ENCODE results near the gene KIF26A. TPM values are rescaled to one million over a fixed set of nuclear protein-coding genes. Genes with fewer than 3 reads are reported as not detected.
A peak's percentile ranks its signal among the peaks of the same experiment; 100 is the strongest.

KIF26A gene
- total RNA-seq, 4 donors from 2014 or later, result 3.7 to 5.3 (median 4.5) TPM

DNA sequence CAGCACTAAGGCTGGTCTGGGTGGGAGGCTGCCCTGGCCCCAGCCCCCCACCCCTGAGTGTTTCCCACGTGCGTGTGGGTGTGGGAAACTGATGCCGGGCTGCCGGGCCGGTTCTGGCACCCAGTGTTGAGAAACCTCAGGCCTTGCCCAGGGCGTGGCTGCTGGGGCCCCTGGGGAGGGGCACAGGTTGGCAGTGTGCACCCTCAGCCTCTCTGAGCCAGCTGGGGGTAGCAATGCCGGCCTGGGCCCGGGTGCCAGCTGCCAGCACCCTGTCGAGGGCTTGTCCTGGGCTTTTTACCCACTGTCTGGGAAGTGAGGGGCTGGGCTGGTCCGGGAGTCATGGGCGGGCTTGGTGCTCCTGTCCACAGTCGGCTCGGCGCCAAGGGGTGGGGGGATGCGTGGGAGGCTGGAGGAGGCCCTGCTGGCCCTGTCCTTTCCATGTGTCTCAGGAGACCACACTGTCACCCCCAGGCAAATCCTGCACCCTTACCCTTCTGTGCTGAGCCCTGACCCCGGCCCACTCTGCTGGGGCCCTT is 37.2 kb upstream of the KIF26A start:
- no peak overlapping the region for H3K4me3 ChIP-seq (ENCODE audit: low read depth, poor library complexity, severe bottlenecking)
- peak in 1 of 2 donors; percentile 86 for DNase-seq (ENCODE audit: low spot score in 2 of 2)
- TF ChIP-seq, protein P1, sequence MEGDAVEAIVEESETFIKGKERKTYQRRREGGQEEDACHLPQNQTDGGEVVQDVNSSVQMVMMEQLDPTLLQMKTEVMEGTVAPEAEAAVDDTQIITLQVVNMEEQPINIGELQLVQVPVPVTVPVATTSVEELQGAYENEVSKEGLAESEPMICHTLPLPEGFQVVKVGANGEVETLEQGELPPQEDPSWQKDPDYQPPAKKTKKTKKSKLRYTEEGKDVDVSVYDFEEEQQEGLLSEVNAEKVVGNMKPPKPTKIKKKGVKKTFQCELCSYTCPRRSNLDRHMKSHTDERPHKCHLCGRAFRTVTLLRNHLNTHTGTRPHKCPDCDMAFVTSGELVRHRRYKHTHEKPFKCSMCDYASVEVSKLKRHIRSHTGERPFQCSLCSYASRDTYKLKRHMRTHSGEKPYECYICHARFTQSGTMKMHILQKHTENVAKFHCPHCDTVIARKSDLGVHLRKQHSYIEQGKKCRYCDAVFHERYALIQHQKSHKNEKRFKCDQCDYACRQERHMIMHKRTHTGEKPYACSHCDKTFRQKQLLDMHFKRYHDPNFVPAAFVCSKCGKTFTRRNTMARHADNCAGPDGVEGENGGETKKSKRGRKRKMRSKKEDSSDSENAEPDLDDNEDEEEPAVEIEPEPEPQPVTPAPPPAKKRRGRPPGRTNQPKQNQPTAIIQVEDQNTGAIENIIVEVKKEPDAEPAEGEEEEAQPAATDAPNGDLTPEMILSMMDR (IDR thresholded peaks at IDR 0.05), result no peak
- TF ChIP-seq POLR2A (IDR thresholded peaks at IDR 0.05), result no peak
- intact Hi-C loops (cut with DNase I; ENCODE audit: low total_unique reads), result no loop called here
- WGBS, 2 donors, result 45 to 61% methylated on average over 8 to 9 of the region's 16 CpGs

DNA sequence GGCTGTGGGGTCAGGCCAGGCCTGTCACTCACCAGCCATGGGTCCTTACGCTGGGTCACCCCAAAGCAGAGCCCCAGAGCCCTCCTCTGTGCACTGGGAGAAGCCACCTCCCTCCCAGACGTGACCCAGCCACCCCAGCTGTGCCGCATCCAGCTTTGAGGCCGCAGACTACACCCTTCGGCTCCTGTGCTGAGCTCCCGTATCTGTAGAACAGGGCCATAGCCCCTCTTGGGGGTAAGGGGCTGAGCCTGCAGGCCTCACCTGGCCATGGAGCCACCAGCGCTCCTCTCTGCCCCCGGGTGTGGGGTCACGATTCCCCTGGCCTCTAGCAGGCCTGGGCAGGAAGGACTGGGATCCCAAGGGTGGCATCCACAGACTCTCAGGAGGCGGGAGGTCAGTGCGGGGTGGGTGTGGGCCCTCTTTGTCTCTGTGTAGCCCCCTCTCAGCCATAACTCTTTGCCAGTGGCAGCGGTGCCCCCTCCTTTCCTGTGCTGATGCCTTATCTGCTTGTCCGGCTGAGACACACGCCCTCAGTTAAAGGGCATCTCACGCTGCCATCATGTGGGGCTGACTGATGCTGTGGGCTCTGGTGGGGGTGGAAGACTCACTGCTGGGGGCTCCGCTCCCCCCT is 36.6 kb upstream of the KIF26A start:
- TF ChIP-seq POLR2A (IDR thresholded peaks at IDR 0.05), result no peak
- TF ChIP-seq, protein P1 (IDR thresholded peaks at IDR 0.05), result no peak
- intact Hi-C loops (cut with DNase I; ENCODE audit: low total_unique reads), result no loop called here
- WGBS, 2 donors, result 58 to 68% methylated on average over 15 to 16 of the region's 16 CpGs
- no peak overlapping the region for H3K4me3 ChIP-seq (ENCODE audit: low read depth, poor library complexity, severe bottlenecking)
- peak in 1 of 2 donors; percentile 84 for DNase-seq (ENCODE audit: low spot score in 2 of 2)

DNA sequence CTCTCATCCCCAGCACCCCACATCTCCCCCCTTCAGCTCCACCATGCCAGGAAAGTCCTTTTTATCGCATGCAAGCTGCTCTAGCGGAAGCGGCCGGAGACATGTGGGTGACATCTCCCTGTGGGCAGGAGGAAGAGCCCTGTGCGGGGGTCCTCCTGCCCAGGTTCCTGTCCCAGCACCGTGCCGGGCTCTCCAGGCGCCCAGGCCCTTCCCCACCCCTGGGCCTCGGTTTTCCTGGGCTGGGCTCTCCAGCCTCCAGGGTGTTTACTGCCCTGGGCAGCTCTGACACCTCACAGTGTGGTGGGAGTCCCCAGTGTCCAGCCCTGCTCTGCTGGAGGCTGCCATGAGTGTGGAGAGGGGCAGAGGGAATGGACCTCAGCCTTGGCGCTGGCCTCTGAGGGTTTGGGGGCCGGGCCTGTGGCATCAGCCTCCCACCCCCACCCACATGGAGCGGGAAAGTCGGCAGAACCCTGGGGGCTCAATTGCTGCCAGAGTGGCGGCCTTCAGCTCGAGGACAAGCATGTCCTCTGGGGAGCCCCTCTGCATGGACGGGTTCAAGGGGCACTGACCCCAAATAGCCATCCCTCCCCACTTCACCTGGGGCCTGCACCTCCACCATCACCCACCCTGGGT is 36.0 kb upstream of the KIF26A start:
- peak in 1 of 2 donors; percentile 78 for DNase-seq (ENCODE audit: low spot score in 2 of 2)
- TF ChIP-seq, protein P1 (IDR thresholded peaks at IDR 0.05), result no peak
- no peak for TF ChIP-seq POLR2A (IDR thresholded peaks at IDR 0.05)
- intact Hi-C loops (cut with DNase I; ENCODE audit: low total_unique reads), result no loop called here
- WGBS, 2 donors, result 76 to 79% methylated on average over 13 to 15 of the region's 16 CpGs
- H3K4me3 ChIP-seq (ENCODE audit: low read depth, poor library complexity, severe bottlenecking), result no peak overlapping the region

DNA sequence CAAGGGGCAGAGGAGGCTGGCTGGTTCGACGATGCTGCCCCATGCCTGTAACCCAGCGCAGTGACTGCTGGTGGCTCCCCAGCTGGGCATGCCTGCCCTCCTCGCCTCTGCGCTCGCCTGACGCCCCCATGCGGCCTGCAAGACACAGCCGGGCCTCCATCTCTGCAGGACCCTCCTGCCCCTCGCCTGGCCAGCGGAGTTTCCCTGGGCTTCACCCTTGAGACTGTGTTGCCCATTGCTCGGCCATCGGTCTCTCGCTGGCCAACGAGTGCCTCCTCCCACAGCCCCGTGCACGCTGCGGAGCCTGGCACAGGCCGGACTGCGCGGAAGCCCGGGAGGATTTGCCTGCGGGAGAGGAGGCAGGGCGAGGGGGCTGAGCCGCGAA is 35.3 kb upstream of the KIF26A start:
- H3K4me3 ChIP-seq (ENCODE audit: low read depth, poor library complexity, severe bottlenecking), result no peak overlapping the region
- 86 to 88% methylated on average over 25 to 26 of the region's 26 CpGs for WGBS, 2 donors
- DNase-seq (ENCODE audit: low spot score in 2 of 2), result peak in 1 of 2 donors; percentile 86
- intact Hi-C loops (cut with DNase I; ENCODE audit: low total_unique reads), result no loop called here
- TF ChIP-seq POLR2A (IDR thresholded peaks at IDR 0.05), result no peak
- TF ChIP-seq, protein P1 (IDR thresholded peaks at IDR 0.05), result no peak

DNA sequence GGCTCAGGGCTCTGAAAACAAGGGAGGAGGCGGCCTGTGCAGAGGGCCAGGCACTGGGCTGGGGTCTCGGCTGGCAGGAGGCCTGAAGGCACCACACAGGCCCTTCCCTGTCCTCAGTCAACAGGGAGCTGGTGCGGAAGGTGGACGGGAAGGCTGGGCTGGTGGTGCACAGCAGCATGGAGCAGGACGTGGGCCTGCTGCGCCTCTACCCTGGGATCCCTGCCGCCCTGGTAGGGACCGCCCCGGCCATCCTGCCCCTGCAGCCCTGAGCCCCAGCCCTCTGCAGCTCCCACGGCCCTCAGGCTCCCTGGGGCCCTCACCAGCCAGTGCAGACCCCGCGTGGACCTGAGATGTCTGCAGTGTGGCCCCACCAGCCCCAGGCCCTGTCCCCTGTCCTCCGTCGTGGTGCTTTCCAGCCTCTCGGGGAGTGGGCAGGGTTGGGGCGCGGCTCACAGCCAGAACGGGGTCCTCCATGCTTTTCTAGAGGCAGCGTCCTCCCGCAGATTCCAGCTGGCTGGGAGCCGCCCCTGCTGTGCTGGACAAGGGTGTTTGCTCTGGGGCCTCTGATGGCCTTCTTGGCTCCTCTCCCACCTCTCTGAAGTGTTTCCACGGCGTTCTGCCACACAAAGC is 34.8 kb upstream of the KIF26A start:
- intact Hi-C loops (cut with DNase I; ENCODE audit: low total_unique reads), result no loop called here
- TF ChIP-seq, protein P1 (IDR thresholded peaks at IDR 0.05), result no peak
- no peak for TF ChIP-seq POLR2A (IDR thresholded peaks at IDR 0.05)
- peak in 1 of 2 donors; percentile 84 for DNase-seq (ENCODE audit: low spot score in 2 of 2)
- WGBS, 2 donors, result 82 to 84% methylated on average over 19 to 21 of the region's 23 CpGs
- no peak overlapping the region for H3K4me3 ChIP-seq (ENCODE audit: low read depth, poor library complexity, severe bottlenecking)

Measured in lower leg skin (tissue), 4 donors.